T-helper 1 cell treated with Interleukin-12 subunit alpha and Interleukin-12 subunit beta and Interleukin-4 antibody, amounts not matched to agents 30 μg/mL and 1 μg/mL, for 36 hours (primary cell): ENCODE measurements around the gene IL22.

Experiments
- H3K27ac Mint-ChIP-seq: one replicate; pipeline ENCODE4 v1.8.0; 2021; ENCODE audit warnings: mild to moderate bottlenecking, mixed read lengths
- H3K27me3 Mint-ChIP-seq: one replicate; pipeline ENCODE4 v1.8.0; 2021; ENCODE audit warnings: low read depth, mixed read lengths
- H3K36me3 Mint-ChIP-seq: one replicate; pipeline ENCODE4 v1.8.0; 2021; ENCODE audit warnings: low read depth, mixed read lengths
- H3K4me1 Mint-ChIP-seq: one replicate; pipeline ENCODE4 v1.8.0; 2021; ENCODE audit warnings: low read depth, mixed read lengths
- H3K4me3 Mint-ChIP-seq: one replicate; pipeline ENCODE4 v1.8.0; 2021; ENCODE audit warnings: mild to moderate bottlenecking, moderate library complexity, mixed read lengths
- H3K9me3 Mint-ChIP-seq: one replicate; pipeline ENCODE4 v1.8.0; 2021; ENCODE audit warnings: mixed read lengths

IL22 gene

DNA sequence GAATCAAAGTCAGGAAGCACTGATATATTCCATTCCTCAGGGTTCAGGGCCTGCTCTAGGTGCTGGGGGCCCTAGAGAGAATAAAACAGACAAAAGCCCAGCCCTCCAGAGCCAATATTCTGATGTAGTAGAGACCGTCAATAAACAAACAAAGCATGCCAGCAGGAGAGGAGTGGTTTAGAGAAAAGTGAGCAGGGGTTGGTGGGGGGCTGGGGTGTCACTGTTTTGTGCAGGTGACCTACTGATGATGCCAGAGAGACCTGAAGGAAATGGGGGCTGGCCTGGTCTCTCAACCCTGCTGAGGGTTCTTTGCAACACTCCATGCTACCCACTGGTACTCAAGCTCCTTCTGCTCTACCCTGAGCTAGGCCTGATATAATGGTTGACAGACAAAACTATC lies 54.3 kb downstream of the IL22 start:
- Mint-ChIP-seq H3K4me1 (peaks cover 60% of the 10 kb centered on the region), H3K36me3 (peaks cover 17% of the 10 kb centered on the region), H3K27ac (peak overlapping the region; percentile 97), H3K27me3 (no peaks in the 10 kb centered on the region), H3K4me3 (peak overlapping the region; percentile 88), H3K9me3 (no peaks in the 10 kb centered on the region)

DNA sequence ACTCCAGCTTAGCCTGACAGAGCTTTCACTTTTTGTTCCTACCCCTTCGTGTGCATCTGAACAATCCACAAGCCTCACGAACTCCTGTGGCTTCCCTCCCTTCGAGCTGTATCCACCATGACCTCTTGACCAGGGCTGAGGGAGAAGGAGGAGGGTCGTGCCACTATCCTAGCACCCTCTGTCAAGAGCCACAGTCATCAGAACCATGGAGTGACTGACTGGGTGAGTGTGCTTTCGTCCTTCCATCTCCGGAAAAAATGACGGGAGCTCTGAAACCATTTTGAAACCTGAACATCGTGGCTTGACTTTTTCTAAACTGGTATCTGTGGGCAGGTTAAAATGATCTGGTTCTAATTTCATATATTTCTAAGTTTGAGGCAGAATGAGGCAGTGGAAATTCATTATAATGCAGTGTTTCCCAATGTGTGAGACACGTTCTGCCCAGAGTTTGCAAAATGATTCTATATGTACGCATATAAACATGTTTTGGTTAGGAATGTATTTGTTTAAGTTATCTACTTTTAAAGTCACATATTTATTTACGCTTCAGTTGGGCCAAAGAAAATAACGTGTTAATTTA lies 54.8 kb downstream of the IL22 start:
- peaks cover 60% of the 10 kb centered on the region for H3K4me1 Mint-ChIP-seq
- no peaks in the 10 kb centered on the region for H3K9me3 Mint-ChIP-seq
- peaks cover 18% of the 10 kb centered on the region for H3K36me3 Mint-ChIP-seq
- H3K4me3 Mint-ChIP-seq: peak overlapping the region; percentile 88
- no peaks in the 10 kb centered on the region for H3K27me3 Mint-ChIP-seq
- H3K27ac Mint-ChIP-seq: peak overlapping the region; percentile 97
